NCI-H2081 treated with DMSO at 0.1 percent for 48 hours (cell line): ENCODE results near the gene RIMS1.

ENCODE experiments used
- DNase-seq: peaks from one replicate; lab custom pipeline; 2025; lab: John Stamatoyannopoulos, UW

The RIMS1 gene

DNA sequence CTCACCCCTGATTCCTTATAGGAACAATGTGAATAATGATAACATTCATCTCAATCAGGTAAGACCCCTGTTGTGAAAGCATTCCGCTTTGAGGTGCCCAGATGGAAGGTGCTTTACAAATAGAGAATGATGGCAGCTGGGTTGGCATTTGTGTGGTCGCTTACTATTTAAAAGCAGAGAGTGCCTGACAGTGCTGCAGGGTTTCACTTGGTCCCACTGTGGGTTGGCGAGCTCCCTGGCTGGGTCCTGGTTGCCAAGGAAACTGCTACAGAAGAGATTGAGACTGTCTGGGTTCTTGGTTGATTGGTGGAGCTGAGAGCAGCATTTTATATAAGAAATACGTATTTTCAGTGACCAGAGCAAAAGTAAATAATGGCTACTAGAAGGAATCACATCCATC is 528.3 kb downstream of the RIMS1 start:
- no peak for DNase-seq

DNA sequence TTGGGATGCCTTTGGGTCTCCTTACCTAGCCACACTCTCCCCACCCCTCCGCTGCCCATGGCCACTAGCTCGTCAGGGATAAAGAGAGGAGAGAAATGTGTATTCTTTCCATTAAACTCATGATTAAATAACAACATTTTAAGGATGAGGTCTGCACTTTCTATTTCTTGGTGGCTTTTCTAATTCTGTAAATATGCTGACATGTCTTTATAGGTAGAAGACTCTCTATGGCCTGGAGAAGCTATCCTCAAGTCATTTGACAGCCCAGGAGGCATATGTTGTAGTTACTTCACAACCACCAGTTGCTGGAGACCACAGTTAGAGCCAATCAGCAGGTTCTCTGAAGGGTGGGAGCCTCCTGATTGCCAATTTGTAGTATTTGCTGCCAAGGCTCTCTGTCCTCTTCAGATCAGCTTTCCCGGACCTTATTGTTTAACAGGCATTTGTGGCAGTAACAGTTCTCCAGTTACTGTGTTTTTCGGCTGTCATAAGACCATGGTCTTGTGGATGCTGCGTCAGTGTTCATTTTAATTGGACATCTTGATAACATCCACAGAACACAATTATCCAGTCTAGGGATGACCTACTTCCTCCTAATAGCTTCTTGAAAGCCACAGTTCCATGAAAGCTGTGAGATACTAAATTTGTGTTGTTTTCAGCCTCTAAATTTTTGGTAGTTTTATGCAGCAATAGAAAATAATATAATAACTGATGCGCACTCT is 530.6 kb downstream of the RIMS1 start:
- no peak for DNase-seq

DNA sequence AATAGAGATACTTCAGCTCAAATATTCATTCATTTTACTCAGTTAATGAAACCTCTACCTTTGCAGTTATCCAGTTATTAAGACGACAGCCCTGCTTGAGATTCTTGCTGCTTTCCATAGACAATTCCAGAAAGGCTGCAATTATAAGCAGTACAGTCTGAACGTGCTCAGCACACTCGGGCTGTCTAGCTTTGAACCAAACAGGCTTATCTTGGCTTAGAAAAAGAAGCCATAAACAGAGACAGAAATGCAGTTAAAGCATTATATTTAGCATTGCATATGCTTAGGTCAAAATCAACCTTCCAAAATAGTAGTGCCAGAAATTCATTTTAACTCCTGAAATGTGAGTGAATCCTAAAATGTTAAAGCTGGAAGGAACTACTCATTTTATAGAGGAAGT is 531.4 kb downstream of the RIMS1 start:
- no peak for DNase-seq

DNA sequence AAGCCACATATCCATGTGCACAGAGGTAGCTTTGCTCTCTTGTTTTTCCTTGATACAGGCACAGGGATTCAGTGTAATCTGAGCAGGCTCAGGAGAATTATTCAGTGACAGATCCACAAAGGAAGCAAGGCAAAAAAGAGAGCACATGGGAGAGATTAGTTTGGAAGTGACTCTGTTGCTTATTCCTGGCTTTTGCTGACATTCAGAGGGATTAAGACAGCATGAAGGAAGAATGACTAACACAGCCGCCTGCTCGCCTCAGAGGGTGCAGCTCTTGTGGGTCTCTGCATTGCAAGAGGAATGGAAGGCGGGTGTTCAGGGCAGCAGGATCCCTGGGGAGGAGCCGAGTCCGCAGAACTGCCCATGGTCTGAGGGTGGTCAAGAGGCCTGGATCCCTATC is 532.1 kb downstream of the RIMS1 start:
- DNase-seq = no peak

DNA sequence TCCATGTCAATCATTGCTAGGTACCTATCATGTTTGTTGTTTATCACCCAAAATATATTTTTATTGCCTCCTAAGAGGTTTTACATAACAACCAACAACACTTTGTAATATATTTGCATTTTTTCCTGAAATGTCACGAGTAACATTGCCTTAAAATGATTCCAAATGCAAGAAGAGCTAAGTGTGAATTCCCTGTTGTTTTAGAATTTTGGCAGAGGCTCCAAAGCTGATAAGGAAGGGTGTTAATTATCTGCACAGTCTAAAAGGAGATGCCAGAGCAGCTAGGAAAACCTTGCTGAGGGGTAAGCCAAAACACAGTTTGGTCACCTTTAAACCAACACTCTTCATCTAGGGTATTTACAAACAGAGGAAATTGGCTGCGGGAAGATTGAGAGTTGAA is 533.6 kb downstream of the RIMS1 start:
- DNase-seq = no peak

DNA sequence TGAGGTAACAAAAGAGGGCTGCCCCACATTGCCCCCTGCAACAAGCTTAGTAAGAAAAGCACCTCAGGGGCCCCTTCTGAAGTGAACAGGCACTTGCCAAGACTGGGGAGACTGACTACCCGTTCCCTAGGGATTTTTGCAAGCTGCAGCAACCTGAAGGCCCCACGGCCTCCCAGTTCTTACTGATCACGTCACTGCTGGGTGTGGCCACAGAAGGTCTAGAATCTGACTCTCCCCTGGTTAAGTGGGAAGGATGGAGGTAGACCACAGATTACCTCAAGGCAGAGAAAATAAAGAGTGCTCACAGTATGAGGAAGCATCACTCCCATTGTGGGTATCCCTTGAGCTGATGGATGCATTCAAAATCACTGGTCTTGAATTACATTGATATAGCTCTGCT is 534.1 kb downstream of the RIMS1 start:
- no peak for DNase-seq

DNA sequence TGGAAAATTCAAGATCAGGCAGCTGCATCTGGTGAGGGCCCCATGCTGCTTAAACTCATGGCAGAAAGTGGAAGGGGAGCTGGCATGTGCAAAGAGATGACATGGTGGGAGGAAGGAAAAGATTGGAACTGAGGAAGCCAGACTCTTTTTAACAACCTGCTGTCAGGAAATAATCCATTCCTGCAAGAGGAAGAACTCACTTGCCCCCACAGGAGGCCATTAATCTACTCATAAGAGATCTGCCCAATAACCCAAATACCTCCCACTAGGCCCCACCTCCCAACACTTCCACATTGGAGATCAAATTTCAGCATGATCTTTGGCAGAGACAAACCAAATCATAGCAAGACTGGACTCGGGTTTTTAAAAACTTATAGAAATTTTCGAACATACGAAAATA is 535.0 kb downstream of the RIMS1 start:
- no peak for DNase-seq

DNA sequence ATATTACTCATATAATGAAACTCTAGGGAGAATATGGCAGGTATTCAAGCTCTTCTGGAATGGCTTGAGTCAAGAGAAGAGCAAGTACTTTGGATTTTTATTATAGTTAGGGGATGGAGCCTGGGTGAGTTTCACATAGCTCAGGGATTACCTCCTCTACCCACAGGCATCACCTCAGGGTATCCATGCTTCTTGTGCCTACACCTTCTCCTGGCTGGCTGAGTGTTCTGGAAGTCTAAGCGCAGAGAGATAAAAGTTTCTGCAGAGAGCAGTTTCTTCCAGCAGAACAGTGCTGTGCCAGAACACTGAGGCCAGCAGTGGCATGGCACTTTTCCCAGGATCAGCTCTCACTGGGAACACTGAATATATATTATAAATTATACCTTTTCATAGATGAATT is 535.8 kb downstream of the RIMS1 start:
- no peak for DNase-seq

DNA sequence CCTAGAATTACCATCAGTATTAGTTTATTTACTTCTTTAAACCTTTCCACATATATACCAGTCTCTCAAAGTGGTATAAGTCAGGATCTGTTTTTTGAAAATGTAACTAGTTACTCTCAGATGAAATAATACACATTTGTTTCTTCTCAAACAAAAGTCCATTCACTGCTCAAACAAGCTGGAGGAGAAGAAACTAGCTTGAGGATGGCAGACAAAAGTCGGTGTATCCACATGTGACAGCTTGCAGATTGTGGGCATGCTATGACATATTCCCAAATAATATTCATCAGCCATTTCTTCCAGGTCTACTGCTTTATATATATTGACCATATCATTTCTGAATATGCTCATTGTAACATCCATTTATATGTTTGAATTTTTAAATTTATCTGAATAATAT is 538.1 kb downstream of the RIMS1 start:
- DNase-seq = no peak

DNA sequence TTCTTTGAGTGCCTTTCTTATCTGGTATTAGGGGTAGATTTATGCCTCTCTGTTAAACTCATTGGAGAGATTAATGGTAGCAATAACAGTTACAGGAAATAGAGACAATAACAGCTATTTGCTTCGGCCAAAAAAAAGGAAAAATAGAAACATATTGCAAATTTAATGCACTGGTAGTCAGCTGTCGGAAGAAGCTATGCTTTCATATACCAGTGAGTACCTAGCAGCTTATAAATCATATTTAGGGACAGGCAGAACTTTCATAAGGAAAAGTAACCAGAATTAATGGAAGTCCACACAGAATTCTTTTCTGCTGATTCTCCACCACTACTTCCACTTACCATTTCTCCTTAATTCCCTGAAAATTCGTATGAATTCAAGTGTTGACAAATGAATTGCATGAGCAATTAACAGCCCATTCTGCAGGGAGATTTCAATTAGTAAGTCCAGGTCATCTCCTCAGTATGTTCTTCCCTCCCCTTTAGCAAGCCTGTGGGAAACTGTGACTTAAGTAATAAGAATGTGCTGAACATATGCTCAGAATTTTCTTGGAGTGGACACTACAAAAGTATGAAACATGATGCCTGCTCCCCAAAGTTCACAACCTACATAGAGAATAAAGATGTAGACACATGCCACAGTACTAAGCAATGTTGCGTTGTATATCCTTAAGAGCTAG is 538.8 kb downstream of the RIMS1 start:
- DNase-seq = no peak

DNA sequence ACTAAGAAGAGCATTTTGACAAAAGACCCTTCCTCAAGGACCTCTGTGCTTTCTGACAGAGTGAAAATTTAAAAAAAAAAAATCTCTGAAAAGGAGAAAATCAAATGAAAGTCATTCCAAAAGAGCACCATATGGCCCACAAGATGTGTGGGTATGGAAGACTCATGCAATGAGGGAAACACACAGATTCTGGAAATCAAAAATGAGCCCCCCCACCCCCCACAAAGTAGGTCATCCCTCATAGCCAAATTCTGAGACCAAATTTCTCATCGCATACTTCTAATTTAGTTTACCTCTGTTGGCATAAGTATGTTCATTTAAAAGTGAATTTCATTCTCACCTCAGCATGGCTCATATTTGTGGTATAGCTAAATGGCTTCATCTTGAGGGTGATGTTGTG is 554.3 kb downstream of the RIMS1 start:
- DNase-seq = no peak

DNA sequence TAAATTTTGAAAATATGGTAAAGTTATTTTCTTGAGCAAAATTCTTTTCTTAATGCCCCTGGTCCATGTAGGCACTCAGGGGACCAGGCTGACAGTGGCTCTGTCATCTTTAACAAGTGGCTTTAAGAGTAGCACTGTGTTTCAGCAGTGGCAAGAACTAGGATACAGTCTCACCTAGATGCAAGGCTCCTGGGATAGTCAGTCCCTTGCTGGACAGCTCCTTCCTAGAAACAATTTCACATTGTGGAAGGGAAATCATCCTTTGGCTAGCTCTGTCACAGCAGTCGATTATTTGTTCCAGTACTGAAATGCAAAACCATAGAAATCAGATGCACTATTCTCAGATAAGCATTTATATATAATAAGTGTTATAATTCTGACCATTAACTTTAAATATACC is 560.1 kb downstream of the RIMS1 start:
- no peak for DNase-seq
